GM12878 (cell line): ENCODE data around the gene GSC2. TPM values are rescaled to one million over a fixed set of nuclear protein-coding genes. Genes with fewer than 3 reads are reported as not detected.

Experiments used
- ATAC-seq: fragments of 200-7000 bp; cut with Tn5 transposase; 3 replicates; pipeline ENCODE4 v1.9.1; 2020; ENCODE audit warnings: mild to moderate bottlenecking, moderate library complexity
- BruUV-seq: library from RNA; stranded (reverse); fragments of 400-500 nt; replicated peaks from 2 replicates; lab custom pipeline; 2021; lab: Mats Ljungman, UMichigan
- CTCF ChIA-PET: fragments of 300-600 bp; sonication (Branson Sonifier 250); formaldehyde crosslinking; extraction: SDS; loops from one replicate; lab custom pipeline; 2021; ENCODE audit warnings: inconsistent platforms; lab: Yijun Ruan, JAX
- POLR2A ChIA-PET: fragments of 350-600 bp; formaldehyde crosslinking; extraction: SDS; loops from one replicate; lab custom pipeline; 2021; ENCODE audit warnings: inconsistent platforms; lab: Charles Lee
- RAD21 ChIA-PET: fragments of 300-600 bp; sonication (Branson Sonifier 250); formaldehyde crosslinking; loops from one replicate; lab custom pipeline; 2023; ENCODE audit warnings: antibody characterized with exemption; ENCODE audit not compliant: unreplicated experiment; lab: Charles Lee
- SMC1A ChIA-PET: fragments of 300-600 bp; sonication (Branson Sonifier 250); formaldehyde crosslinking; loops from one replicate; lab custom pipeline; 2023; ENCODE audit not compliant: unreplicated experiment, uncharacterized antibody; lab: Charles Lee
- DNase-seq: peaks from one replicate; pipeline ENCODE4 v3.0.0-alpha.2; 2011; ENCODE audit warnings: low read depth, low spot score
- FAIRE-seq: peaks from 3 replicates; lab custom pipeline; 2011; peaks lifted over from hg19 to GRCh38; lab: Jason Lieb, UNC
- H2AFZ ChIP-seq: 2 replicates; pipeline ENCODE4 v1.6.0; 2011; ENCODE audit warnings: low read depth, low read length, control low read depth; ENCODE audit not compliant: control insufficient read depth
- H3K27ac ChIP-seq: 2 replicates; pipeline ENCODE4 v1.5.1; 2011; ENCODE audit warnings: control low read depth; ENCODE audit not compliant: control insufficient read depth, insufficient read depth
- H3K27me3 ChIP-seq, 2 experiments: replicated peaks in 1 of 2; 2 replicates each; pipeline versions ENCODE4 v1.6.0 to v1.6.1; 2011; ENCODE audit warnings: low read length in 1 of 2; ENCODE audit not compliant: control insufficient read depth in 2 of 2, insufficient read depth in 2 of 2
- H3K36me3 ChIP-seq, 2 experiments: 2 replicates each; pipeline ENCODE4 v1.5.1; 2011; ENCODE audit warnings: low read length in 1 of 2; ENCODE audit not compliant: control insufficient read depth in 2 of 2, insufficient read depth in 2 of 2
- H3K4me1 ChIP-seq: 2 replicates; pipeline ENCODE4 v1.6.1; 2011; ENCODE audit warnings: mild to moderate bottlenecking, low read length, moderate library complexity, mixed read lengths; ENCODE audit not compliant: control insufficient read depth, insufficient read depth
- H3K4me2 ChIP-seq: 2 replicates; pipeline ENCODE4 v1.6.0; 2011; ENCODE audit warnings: control low read depth; ENCODE audit not compliant: control insufficient read depth, insufficient read depth
- H3K4me3 ChIP-seq: fragments of 200-600 bp; sonication (generic); 2 replicates; pipeline ENCODE4 v1.5.1; 2016
- H3K79me2 ChIP-seq: 2 replicates; pipeline ENCODE4 v1.6.0; 2011; ENCODE audit warnings: low read length; ENCODE audit not compliant: control insufficient read depth, insufficient read depth
- H3K9ac ChIP-seq: 2 replicates; pipeline ENCODE4 v1.8.0; 2011; ENCODE audit warnings: low read length, control low read depth, mixed read lengths; ENCODE audit not compliant: control insufficient read depth, insufficient read depth
- H3K9me3 ChIP-seq: replicated peaks from 3 replicates; pipeline ENCODE4 v1.5.1; 2011; ENCODE audit warnings: mild to moderate bottlenecking, low read length; ENCODE audit not compliant: control insufficient read depth, insufficient read depth
- H4K20me1 ChIP-seq: 2 replicates; pipeline ENCODE4 v1.6.0; 2011; ENCODE audit not compliant: control insufficient read depth, insufficient read depth
- BMI1 ChIP-seq: fragments of 450-650 bp; IDR thresholded peaks from 2 replicates; pipeline ENCODE4 v1.6.1; 2016; ENCODE audit warnings: mild to moderate bottlenecking, moderate library complexity, borderline replicate concordance
- CBX3 ChIP-seq: fragments of 200-600 bp; sonication (generic); IDR thresholded peaks from 2 replicates; pipeline ENCODE4 v1.6.1; 2016; ENCODE audit warnings: low read depth, borderline replicate concordance
- ESRRA ChIP-seq: IDR thresholded peaks from 2 replicates; pipeline ENCODE4 v1.6.1; 2012; ENCODE audit warnings: mild to moderate bottlenecking, low read length, improper control_type of control experiment
- IRF3 ChIP-seq: fragments of 450-650 bp; IDR thresholded peaks from 2 replicates; pipeline ENCODE4 v1.6.1; 2014; ENCODE audit warnings: mild to moderate bottlenecking
- RAD51 ChIP-seq: fragments of 450-650 bp; IDR thresholded peaks from 2 replicates; pipeline ENCODE4 v1.6.1; 2016; ENCODE audit warnings: moderate library complexity, mild to moderate bottlenecking, inconsistent platforms
- SIX5 ChIP-seq: IDR thresholded peaks from 2 replicates; pipeline ENCODE4 v1.6.1; 2011; ENCODE audit warnings: mild to moderate bottlenecking, low read depth, low read length, moderate library complexity; ENCODE audit not compliant: severe bottlenecking
- SPI1 ChIP-seq: IDR thresholded peaks from 2 replicates; pipeline ENCODE4 v1.6.1; 2011; ENCODE audit warnings: low read depth, mild to moderate bottlenecking, low read length, moderate library complexity, borderline replicate concordance; ENCODE audit not compliant: insufficient read depth
- SUPT20H ChIP-seq: IDR thresholded peaks from 2 replicates; pipeline ENCODE4 v1.6.1; 2011; ENCODE audit warnings: low read depth, mild to moderate bottlenecking, low read length, moderate library complexity, borderline replicate concordance; ENCODE audit not compliant: control insufficient read depth
- TCF3 ChIP-seq: IDR thresholded peaks from 2 replicates; pipeline ENCODE4 v1.6.1; 2012; ENCODE audit warnings: low read depth, mild to moderate bottlenecking, low read length, borderline replicate concordance; ENCODE audit not compliant: insufficient read depth
- USF1 ChIP-seq: IDR thresholded peaks from 2 replicates; pipeline ENCODE4 v1.6.1; 2011; ENCODE audit warnings: borderline replicate concordance, low read depth, mild to moderate bottlenecking, moderate library complexity, mixed read lengths, low read length; ENCODE audit not compliant: insufficient read depth; ENCODE audit errors: extremely low read length
- WGBS: methylation state at CpG from one replicate; pipeline ENCODE4 v1.1.6; 2016; ENCODE audit warnings: low lambda C conversion rate; ENCODE audit not compliant: insufficient replicate concordance, insufficient coverage; ENCODE audit errors: missing lambda C conversion rate; 5-methylcytosine and 5-hydroxymethylcytosine counted together
- in situ Hi-C: fragments of 300-500 bp; cut with MboI; formaldehyde crosslinking; loops from 9 replicates; pipeline ENCODE4 v1.14.3; 2018; ENCODE audit warnings: mixed read lengths
- intact Hi-C: fragments of 100-400 bp; cut with micrococcal nuclease; formaldehyde crosslinking; loops from one replicate; pipeline ENCODE4 v1.14.2; 2022; ENCODE audit not compliant: unreplicated experiment
- polyA plus RNA-seq, 11 experiments: library from polyadenylated mRNA; depleted of rRNA in 4 of 11; unstranded in 6 of 11; stranded (reverse) in 5 of 11; fragments of >200 nt; fragmentation: Nextera tagmentation in 4 of 11; fragmentation: Illumina TruSeq in 1 of 11; extraction: Ambion mirVana in 4 of 11; extraction: Trizol in 1 of 11; gene quantifications; 1 replicate in 1 of 11; 2 replicates in 10 of 11; pipeline versions ENCODE4 v1.2.1 to v1.2.3, GENCODE V29; 2011 to 2016; ENCODE audit warnings: inconsistent platforms in 2 of 11, missing spikeins in 2 of 11, low read depth in 1 of 11
- total RNA-seq, 4 experiments: library from RNA; depleted of rRNA in 3 of 4; stranded (reverse); fragments of >200 nt in 3 of 4; fragmentation: Illumina TruSeq in 1 of 4; extraction: Trizol in 1 of 4; gene quantifications; 2 replicates each; pipeline versions ENCODE4 v1.2.1 to v1.2.3, GENCODE V29; 2013 to 2021

GSC2 gene
- total and polyA plus RNA-seq, 10 of the 15 experiments (the other 5 are each of a cell fraction or from before 2014, with no cell fraction given) = not detected

DNA sequence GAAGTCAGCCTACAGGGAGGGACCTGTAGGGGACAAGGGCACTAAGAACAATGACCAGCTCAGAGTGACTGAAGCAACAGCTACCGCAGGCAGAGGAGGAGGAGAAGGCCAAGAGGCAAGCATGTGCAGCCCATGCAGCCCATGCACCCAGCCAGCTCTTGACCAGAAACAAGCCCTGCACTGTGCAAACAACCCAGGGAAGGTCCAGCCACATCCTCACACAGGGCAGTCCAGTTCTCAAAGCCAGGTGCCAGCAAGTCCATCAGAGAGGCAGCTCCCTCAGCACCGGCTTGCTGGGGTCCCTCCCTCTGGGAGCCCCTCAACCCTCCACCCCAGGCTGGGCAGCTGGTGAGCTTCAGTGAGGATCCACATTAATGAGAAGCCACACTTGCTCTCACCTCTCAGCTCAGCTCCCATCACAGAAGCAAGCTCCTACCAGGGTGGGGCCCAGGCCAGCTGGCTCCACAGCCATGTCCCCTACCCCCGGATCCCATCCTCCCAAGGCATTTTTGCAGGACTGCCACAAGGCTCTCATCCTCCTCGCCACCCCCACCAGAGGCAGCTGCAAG is 35.0 kb downstream of the GSC2 start:
- no peak for DNase-seq
- CTCF ChIA-PET = interaction anchor here (0.6 to 2.8 kb wide), 9 partner anchors 11 to 362 kb away, joined by 3 to 19 read pairs (median 4); partner anchors contain the start of genes ESS2 and SLC25A1
- Histone ChIP-seq H4K20me1 (peaks cover 6% of the 10 kb centered on the region), H3K4me3 (no peak overlapping the region), H2AFZ (no peak overlapping the region), H3K27ac (no peak overlapping the region), H3K27me3 (no peaks in the 10 kb centered on the region), H3K36me3 (peaks cover 0 to 3% of the 10 kb centered on the region in 2 experiments; a peak in 2 of 4 replicates), H3K4me2 (no peak overlapping the region), H3K9ac (no peak overlapping the region), H3K4me1 (peaks cover 21% of the 10 kb centered on the region), H3K79me2 (peaks cover 74% of the 10 kb centered on the region), H3K9me3 (no peaks in the 10 kb centered on the region)
- FAIRE-seq = no peak
- WGBS = 85% methylated on average over 4 of the region's 4 CpGs
- in situ Hi-C loops (no loop called here), intact Hi-C loops (no loop called here)
- BruUV-seq = no TSS peak
- ATAC-seq = no peak
- RAD21 ChIA-PET = interaction anchor here (1.0 to 2.1 kb wide), 4 partner anchors 29 to 365 kb away, joined by 3 to 8 read pairs (median 4); partner anchors contain the start of genes CDC45 and ESS2
- SMC1A ChIA-PET = interaction anchor here (0.9 to 1.5 kb wide), 3 partner anchors 11 to 181 kb away, joined by 3 to 5 read pairs (median 3); no protein-coding TSS in a partner anchor
- no peak for TF ChIP-seq SPI1
- TF ChIP-seq SIX5 = no peak
- TF ChIP-seq TCF3 = no peak
- no peak for TF ChIP-seq SUPT20H
- no peak for TF ChIP-seq ESRRA
- TF ChIP-seq USF1 = no peak
- no peak for TF ChIP-seq IRF3
- no peak for TF ChIP-seq CBX3
- TF ChIP-seq RAD51 = no peak
- no peak for TF ChIP-seq BMI1
- POLR2A ChIA-PET = no interaction called here
